Central memory CD4-positive, alpha-beta T cell (primary cell): Measurements from ENCODE around the gene ADAMTS6.

Source experiments
- DNase-seq: peaks from one replicate; pipeline ENCODE4 v3.0.0; 2022

ADAMTS6 gene

GRCh38 chr5:65264420-65264819 lies 217.3 kb downstream of the ADAMTS6 start:
- no peak for DNase-seq

DNA sequence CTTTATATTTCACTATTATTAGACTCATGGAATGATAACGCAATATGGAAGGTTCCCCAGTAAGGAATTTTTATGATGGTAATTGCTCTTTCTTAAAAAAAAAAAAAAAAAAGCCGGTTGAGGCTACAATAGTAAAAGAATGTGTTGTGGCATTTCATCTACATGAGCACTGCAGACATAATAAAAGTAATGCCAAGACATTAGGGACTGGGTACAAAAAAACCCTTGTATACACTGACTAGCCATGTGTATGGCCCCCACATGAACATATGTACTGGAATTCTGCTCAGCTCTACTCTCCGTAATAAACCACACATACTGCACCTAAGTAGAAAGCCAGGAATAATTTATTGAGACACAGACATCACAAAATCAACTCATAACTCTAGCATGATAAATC lies 218.4 kb downstream of the ADAMTS6 start:
- DNase-seq = no peak

DNA sequence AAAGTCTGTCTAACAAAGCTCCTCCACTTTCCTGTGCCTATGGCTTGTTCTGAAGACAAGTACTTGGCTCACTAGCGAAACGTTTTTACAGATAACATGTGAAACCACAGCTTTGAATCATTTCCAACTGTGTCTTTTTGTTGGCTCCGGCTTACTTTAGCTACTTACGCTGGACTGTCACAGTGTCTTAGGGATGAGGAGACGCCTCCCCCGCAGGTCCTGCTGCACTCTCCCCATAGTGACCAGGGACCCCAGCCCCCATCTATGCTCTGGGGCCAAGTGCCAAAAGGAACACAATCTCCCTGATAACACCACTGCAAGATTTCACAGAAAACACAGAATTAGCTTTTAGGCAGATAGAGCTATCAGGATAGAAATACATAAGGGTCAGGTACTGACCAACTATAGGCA lies 219.1 kb downstream of the ADAMTS6 start:
- DNase-seq = no peak

DNA sequence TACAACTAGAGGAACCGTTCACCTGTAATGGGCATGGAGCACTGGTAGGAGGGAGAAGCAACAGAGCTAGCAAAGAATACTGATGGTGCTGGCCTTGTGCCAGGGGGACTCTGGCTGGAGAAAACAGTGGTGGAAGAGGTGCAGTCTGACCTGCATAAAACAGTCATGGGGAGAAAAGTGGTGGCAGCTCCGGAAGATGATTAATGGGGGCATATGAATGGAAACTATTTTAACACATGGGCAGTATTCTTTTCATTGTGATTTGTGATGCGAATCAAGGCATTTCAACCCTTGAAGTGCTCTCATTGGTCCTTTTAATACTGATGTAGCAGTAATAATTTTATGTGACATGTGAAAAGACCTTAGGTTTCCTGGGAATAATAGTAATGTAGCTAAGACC lies 219.6 kb downstream of the ADAMTS6 start:
- DNase-seq = no peak

GRCh38 chr5:65261499-65261898 lies 220.2 kb downstream of the ADAMTS6 start:
- DNase-seq = no peak

DNA sequence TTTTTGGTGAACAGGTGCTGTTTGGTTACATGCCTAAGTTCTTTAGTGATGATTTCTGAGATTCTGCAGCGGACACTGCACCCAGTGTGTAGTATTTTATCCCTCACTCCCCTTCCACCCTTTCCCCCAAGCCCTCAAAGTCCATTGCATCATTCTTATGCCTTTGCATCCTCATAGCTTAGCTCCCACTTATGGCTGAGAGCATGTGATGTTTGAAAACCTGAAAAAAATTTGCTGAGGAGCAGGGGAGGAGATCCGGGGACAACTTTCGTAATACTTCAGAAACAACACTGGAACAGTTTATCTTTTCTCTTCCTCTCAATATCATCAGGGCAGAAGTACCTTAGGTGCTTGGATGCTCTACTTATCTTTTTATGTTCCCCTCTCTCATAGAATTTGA lies 226.4 kb downstream of the ADAMTS6 start:
- DNase-seq = no peak

- DNase-seq = no peak
Observed at GRCh38 chr5:65252977-65253376, 228.7 kb downstream of the ADAMTS6 start.

DNA sequence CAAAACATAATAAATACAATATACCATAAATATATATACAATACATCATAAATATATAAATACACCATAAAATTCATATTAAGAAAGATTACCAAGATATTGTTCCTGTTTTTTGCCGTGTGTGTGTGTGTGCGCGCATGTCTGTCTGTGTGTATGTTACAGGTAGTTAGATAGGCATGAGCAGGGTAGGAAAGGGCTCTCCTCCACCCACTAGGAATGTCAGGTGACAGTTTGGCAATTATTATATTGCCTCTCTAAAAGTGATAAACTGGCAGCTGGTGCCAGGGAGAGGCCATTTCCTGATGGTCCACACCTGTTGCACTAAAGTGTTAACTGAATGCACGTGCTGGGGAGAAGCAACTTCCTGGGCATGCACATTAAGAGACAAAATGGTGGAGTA lies 232.8 kb downstream of the ADAMTS6 start:
- DNase-seq = no peak

DNA sequence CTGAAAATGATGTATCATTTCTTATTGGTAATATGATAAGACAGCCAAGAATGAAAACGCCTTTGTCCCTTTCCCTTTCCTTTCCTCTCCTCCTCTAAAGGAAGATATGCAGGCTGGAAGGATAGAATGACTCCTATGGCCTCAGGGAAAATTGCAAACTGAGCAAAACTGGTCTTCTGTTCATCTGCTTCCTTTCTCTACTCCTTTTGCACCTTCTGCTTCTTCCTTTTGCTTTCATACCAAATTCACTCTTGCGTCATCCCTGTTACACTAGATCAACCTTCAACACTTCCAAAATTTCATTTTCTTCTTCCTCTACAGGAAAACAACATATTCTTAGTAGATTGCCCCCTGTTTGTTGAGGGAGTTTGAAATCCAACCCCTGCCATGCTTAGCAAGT lies 234.1 kb downstream of the ADAMTS6 start:
- DNase-seq = no peak

GRCh38 chr5:65246741-65247140 lies 235.0 kb downstream of the ADAMTS6 start:
- DNase-seq = no peak

GRCh38 chr5:65244031-65244430 lies 237.7 kb downstream of the ADAMTS6 start:
- DNase-seq = no peak

GRCh38 chr5:65243161-65243560 lies 238.6 kb downstream of the ADAMTS6 start:
- DNase-seq = no peak

- DNase-seq = no peak
Observed at GRCh38 chr5:65229841-65230240, 251.9 kb downstream of the ADAMTS6 start.

DNA sequence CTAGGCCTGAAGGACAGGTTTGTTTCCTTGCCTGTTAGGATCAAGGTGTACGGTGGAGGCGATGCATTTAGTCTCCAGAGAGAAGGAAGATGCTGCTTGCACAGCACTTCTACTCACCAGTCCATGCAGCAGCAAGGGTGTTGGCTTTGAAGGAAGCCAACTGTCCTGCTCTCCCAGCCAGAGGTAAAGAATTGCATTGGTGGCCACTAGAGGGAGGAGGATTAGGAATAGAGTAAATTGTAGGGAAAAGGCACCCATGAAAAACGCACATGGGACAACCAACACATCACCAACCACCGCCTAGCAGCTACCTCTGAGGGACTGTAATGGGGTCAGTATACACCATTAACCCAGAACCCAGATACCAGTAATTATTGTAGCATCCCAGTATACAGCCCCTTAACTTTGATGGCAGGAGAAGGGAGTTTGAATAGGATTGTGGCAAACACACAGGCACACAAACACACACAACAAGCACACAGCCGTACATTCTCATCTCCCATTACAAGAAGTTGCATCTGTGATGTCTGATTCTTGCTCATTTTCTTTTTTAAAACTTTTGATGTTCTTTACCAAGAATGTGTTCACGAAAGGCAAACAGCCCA lies 267.7 kb downstream of the ADAMTS6 start:
- DNase-seq = no peak

DNA sequence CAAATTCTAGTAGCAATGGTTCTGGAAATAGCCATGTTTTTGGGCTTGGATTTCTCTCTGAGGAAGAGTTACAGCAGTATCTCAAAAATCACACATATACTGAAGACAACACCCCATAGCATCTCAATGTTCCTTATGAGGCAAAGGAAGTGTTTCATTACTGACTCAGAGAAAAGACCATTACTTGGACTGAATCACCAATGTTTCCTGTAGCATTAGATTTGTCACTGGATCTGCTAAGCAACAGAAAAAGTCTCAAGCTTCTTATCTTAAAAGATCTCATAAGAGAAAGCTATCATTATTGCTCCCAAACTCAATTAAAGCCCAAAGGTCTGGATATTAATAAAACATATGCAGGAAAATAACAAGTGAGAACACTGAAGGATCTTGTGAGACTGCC lies 272.4 kb downstream of the ADAMTS6 start:
- no peak for DNase-seq

- no peak for DNase-seq
Observed at GRCh38 chr5:65204966-65205365, 276.8 kb downstream of the ADAMTS6 start.

DNA sequence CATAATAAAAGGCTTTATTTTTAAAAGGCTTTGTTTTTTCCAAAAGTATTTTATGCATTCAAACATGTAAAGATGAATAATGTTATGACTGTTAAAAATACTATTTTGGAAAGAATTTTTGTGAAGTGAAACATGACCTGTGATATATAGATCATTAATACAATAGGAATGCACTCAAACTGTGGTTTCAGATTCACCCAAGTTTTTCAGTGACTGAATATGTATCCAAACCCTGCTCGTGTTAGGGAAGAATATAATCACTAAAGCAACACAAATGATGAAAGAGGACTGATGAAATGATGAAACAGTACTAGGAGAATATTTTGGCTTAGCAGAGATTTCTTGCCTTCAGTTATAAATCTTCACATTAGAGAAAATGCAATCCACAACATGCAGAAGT lies 278.0 kb downstream of the ADAMTS6 start:
- DNase-seq = no peak

GRCh38 chr5:65199993-65200675 lies 281.6 kb downstream of the ADAMTS6 start:
- DNase-seq = no peak

DNA sequence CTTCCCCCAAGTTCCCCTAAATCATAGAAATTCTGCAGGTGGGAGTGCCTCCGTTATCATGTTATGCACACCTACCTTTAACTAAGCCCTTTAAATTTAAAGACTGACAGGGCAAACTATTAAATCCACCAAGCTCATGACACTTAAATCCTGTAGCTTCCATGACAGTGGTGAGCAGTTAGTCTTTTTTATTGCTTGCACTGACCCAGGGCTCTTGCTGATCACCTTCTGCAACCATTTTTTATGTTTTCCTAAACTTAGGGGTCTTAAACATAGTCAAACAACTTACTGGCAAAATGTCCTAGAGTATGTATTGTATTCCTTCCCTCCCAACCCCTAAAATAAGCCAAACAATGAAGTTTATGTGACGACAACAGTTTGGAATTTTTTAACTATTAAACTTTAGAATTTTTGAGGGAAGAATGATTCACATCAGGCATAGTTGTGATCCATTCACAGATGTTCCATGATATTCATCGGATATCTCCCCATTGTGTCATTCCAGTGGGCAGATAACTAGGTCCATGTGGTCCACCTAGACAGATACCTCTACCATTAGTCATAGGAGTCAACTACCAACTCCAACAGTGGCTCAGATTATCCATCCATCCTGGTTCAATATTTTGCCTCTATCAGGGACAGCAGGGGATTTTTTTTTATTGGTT lies 283.1 kb downstream of the ADAMTS6 start:
- no peak for DNase-seq

DNA sequence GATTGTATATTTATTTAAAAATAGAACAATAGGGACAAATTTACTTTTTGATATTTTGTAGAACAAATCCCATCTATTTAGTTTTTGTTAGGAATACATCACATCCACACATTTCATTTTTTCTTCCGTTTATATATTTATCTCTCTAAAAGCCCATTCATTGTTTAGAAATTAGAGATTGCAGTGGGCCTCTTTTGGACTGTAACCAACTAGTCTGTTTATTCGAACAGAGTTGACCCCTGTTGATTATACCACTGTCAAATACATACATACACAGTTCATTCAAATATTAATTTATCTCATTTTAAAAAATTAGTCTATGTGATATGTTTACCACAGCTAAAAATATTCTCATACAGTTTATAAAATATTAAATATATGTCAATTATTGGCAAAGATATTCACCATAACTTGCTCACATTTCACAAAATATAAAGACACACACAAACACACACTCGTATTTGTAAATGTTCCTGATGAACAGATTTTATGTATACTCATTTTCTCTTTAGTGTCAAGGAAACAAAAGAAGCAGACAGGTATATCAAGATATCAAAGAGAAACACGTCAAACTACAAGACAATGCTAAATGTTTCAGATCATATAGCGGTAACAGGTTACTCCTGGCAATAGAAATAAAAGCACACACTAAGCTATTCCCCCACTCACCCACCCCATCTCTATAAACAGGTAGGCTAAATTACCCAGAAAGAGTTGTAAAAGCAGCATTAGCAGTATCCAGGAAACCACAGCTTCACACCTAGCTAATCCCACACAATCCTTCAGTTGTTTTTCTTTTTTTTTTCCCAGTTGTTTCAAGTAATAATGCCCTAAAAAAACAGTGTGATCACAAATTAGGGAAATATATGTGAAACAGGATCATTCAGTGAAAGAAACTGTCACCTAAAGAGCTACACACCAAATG lies 283.9 kb downstream of the ADAMTS6 start:
- DNase-seq = no peak

GRCh38 chr5:65194871-65195270 lies 286.8 kb downstream of the ADAMTS6 start:
- no peak for DNase-seq

DNA sequence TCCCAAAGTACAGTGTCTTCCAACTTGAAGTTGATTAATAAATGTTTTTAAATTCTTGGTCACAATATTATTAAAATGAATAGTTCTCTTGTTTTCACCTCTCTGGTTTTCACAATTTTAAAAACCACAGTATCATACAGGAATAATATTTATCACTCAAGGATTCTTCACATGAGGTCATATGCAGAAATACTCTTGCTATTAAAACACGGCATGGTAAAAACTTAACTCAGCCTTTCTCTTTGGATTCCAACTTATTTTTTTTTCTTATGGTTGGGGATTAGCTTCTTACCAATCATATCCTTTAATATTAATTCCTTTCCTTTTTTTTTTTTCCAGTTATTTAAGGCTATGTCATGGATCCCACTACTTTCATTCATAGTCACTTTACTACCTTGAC lies 289.4 kb downstream of the ADAMTS6 start:
- DNase-seq = no peak

GRCh38 chr5:65191554-65192135 lies 290.1 kb downstream of the ADAMTS6 start:
- DNase-seq = no peak
